ENCODE data around the gene MAN1C1.

The MAN1C1 gene

DNA sequence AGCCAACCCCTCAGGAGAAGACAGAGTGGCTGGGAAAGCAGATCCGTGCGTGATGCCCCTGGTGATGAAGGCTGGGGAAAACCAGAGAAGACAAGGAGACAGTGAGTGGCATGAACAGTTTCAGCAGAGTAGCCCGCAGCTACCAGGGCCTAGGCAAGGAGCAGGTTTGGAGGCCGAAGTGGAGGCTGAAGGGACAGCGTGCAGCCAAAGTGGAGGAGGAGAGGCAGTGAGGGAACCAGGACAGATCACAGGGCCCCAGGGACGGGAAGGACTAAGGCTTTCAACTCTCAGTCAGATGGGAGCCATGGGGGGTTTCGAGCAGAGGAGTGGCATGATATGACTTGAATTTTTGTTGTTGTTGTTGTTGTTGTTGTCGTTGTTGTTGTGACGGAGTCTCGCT, 123.5 kb downstream of the MAN1C1 start:
- DNase-seq (ENCODE audit: low read depth): no peak

GRCh38 chr1:25742316-25742715, 125.7 kb downstream of the MAN1C1 start:
- no peak for DNase-seq (ENCODE audit: low read depth)

- DNase-seq (ENCODE audit: low read depth): peak; percentile 97
Observed at GRCh38 chr1:25743164-25744139, 126.9 kb downstream of the MAN1C1 start.

DNA sequence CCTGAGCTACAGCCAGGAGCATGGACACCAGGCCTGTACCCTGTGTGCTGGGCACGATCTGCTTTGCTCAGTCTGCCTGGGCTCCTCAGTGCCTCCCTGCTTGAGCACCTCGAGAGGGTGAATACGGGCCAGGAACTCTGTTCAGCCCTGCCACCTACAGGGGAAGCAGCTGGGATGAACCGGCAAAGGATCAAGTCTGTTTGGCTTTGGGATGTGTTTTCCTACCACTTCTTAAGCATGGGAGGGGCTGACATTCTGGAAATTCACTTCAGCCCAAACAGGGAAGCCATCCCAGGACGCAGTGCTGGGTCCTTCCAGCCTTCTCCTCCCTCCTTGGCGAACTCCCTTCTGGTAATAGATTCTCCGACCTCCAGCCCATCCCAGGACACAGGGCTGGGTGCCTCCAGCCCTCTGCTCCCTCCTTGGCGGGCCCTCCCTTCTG, 127.6 kb downstream of the MAN1C1 start:
- DNase-seq (ENCODE audit: low read depth): peak; percentile 89

GRCh38 chr1:25744636-25745425, 128.2 kb downstream of the MAN1C1 start:
- DNase-seq (ENCODE audit: low read depth): no peak

DNA sequence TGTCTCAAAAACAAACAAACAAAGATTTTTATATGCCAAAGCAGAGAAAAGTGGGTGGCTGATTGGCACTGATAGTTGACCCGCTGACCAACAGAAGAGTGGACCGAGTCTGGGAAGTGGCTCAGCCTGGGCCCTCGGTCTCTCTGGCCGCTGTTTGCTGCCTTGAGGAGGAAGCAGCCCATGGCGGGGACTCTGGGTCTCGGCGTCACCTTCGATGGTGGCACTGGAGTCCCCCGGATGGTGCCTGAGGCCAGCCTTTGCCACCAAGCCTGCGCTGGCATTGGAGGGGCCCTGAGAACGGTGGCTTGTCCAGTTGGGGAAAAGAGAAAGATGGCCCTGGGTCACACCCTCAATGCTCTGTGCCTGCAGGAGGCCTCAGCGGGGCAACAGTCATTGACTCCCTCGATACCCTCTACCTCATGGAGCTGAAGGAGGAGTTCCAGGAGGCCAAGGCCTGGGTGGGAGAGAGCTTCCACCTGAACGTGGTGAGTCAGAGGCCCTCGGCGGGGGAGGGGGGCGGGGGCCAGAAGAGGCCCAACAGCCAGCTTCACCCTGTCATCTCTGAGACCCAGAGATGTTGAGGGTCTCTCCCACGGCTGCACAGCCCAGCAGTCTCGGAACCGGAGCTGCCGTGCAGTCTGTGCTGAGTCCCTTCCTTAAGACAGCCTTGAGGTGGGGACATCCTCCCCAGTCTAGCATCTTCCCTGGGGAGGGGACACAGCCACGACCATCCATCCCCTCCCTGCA, 129.9 kb downstream of the MAN1C1 start:
- no peak for DNase-seq (ENCODE audit: low read depth)

GRCh38 chr1:25747046-25747719, 130.6 kb downstream of the MAN1C1 start:
- no peak for DNase-seq (ENCODE audit: low read depth)

- DNase-seq (ENCODE audit: low read depth): no peak
Observed at GRCh38 chr1:25748531-25749205, 132.1 kb downstream of the MAN1C1 start.

GRCh38 chr1:25750923-25751605, 134.5 kb downstream of the MAN1C1 start:
- no peak for DNase-seq (ENCODE audit: low read depth)

- DNase-seq (ENCODE audit: low read depth): no peak
Observed at GRCh38 chr1:25754470-25755181, 138.0 kb downstream of the MAN1C1 start.

GRCh38 chr1:25755475-25756125, 139.0 kb downstream of the MAN1C1 start:
- DNase-seq (ENCODE audit: low read depth): no peak

GRCh38 chr1:25756215-25756614, 139.6 kb downstream of the MAN1C1 start:
- DNase-seq (ENCODE audit: low read depth): no peak

DNA sequence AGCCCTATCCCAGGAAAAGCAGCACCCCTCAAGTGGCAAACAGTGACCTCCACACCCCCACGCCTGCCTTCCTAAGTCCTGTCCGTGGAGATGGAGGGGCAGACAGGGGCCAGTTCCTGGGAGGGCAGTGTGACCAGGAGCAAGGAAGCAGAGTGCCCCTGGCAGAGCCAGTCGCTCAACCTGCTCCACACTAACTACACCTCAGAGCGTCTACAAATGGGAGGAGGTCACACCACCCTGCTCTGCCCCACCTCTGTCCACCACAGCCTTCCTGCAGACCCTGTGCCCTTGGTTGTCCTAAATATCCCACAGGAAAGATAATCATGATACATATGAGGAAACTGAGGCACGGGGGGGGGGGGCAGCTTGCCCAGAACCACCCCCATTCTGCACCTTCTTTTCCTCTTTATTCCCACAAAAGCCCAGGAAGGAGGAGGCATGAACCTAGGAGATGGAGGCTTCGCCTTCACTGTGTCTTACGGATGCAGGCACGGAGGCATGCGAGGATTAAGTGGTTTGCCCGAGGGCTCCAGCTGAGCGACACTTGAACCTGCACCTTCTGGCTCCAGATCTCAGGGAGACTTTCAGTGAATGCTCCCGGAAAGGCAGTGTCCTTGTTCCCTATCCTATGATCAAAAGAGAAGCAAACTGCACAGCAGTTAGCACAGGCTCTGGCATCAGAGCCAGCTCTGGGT, 140.7 kb downstream of the MAN1C1 start:
- no peak for DNase-seq (ENCODE audit: low read depth)

GRCh38 chr1:25757846-25758185, 141.2 kb downstream of the MAN1C1 start:
- no peak for DNase-seq (ENCODE audit: low read depth)

GRCh38 chr1:25758466-25759070, 142.0 kb downstream of the MAN1C1 start:
- no peak for DNase-seq (ENCODE audit: low read depth)

DNA sequence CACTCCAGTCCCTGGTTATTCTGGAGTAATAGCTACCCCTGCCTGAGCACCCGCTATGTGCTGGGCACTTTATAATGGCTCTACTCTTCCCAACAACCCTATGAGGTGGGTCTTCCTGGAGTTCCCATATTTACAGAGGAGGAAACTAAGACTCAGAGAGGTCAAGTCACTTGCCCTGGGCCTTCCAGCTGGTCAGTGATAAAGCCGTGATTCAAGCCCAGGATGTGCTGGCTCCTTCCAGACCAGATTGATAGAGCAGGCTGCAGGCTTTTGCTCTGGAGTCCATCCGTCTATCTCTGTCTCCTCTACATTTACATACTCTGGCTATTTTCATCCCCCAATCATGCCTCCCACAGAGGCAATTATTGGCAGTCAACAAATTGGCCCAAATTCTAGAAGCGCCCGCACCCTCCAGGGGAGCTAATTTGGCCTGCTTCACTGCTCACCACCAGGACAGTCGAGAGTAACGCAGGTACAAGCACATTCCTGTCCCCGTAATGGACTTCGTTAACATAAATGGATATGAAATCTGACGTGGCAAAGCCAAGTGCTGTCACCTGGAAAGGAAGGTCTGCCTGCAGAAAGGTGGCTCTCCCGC, 143.6 kb downstream of the MAN1C1 start:
- DNase-seq (ENCODE audit: low read depth): no peak

- no peak for DNase-seq (ENCODE audit: low read depth)
Observed at GRCh38 chr1:25760871-25761270, 144.3 kb downstream of the MAN1C1 start.

- DNase-seq (ENCODE audit: low read depth): no peak
Observed at GRCh38 chr1:25763493-25763892, 146.9 kb downstream of the MAN1C1 start.

Data from fibroblast of gingiva (primary cell).